ENCODE measurements around the gene DUT.

DNA sequence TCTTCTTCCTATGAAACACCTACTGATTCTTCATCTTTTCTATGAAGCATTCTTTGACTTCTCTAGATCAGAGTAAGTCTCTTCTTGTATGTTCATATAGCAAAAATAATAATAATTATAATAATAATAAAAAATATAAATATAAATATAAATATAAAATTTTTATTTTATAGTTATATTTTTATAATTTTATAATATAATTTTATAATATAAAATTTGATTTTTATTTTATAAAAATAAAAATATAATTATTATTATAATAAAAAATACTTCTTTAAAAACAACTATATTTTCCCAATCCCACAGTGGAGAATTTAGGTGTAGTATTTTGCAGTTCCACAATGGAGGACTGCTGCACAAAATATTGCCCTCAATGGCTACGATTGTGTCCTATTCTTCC is 34.3 kb downstream of the DUT start:
- TF ChIP-seq, protein P1, sequence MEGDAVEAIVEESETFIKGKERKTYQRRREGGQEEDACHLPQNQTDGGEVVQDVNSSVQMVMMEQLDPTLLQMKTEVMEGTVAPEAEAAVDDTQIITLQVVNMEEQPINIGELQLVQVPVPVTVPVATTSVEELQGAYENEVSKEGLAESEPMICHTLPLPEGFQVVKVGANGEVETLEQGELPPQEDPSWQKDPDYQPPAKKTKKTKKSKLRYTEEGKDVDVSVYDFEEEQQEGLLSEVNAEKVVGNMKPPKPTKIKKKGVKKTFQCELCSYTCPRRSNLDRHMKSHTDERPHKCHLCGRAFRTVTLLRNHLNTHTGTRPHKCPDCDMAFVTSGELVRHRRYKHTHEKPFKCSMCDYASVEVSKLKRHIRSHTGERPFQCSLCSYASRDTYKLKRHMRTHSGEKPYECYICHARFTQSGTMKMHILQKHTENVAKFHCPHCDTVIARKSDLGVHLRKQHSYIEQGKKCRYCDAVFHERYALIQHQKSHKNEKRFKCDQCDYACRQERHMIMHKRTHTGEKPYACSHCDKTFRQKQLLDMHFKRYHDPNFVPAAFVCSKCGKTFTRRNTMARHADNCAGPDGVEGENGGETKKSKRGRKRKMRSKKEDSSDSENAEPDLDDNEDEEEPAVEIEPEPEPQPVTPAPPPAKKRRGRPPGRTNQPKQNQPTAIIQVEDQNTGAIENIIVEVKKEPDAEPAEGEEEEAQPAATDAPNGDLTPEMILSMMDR (IDR thresholded peaks at IDR 0.05; ENCODE audit: insufficient read depth, low read length) = no peak
- TF ChIP-seq POLR2AphosphoS5 (IDR thresholded peaks at IDR 0.05; ENCODE audit: low read depth) = no peak
- TF ChIP-seq, protein P2, sequence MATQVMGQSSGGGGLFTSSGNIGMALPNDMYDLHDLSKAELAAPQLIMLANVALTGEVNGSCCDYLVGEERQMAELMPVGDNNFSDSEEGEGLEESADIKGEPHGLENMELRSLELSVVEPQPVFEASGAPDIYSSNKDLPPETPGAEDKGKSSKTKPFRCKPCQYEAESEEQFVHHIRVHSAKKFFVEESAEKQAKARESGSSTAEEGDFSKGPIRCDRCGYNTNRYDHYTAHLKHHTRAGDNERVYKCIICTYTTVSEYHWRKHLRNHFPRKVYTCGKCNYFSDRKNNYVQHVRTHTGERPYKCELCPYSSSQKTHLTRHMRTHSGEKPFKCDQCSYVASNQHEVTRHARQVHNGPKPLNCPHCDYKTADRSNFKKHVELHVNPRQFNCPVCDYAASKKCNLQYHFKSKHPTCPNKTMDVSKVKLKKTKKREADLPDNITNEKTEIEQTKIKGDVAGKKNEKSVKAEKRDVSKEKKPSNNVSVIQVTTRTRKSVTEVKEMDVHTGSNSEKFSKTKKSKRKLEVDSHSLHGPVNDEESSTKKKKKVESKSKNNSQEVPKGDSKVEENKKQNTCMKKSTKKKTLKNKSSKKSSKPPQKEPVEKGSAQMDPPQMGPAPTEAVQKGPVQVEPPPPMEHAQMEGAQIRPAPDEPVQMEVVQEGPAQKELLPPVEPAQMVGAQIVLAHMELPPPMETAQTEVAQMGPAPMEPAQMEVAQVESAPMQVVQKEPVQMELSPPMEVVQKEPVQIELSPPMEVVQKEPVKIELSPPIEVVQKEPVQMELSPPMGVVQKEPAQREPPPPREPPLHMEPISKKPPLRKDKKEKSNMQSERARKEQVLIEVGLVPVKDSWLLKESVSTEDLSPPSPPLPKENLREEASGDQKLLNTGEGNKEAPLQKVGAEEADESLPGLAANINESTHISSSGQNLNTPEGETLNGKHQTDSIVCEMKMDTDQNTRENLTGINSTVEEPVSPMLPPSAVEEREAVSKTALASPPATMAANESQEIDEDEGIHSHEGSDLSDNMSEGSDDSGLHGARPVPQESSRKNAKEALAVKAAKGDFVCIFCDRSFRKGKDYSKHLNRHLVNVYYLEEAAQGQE (IDR thresholded peaks at IDR 0.05; ENCODE audit: insufficient replicate concordance, low read depth) = no peak
- no peak for TF ChIP-seq GABPA (IDR thresholded peaks at IDR 0.05; ENCODE audit: low read depth)
